Umbilical cord (tissue), 2 donors: Measurements from ENCODE around the gene BLVRB. TPM values are rescaled to one million over a fixed set of nuclear protein-coding genes. Genes with fewer than 3 reads are reported as not detected.

ENCODE experiments used
- DNase-seq: peaks from one replicate; pipeline ENCODE4 v3.0.0-alpha.2; 2015; ENCODE audit warnings: low spot score
- total RNA-seq: library from RNA; depleted of rRNA; stranded (reverse); fragments of >200 nt; gene quantifications from one replicate; pipeline ENCODE4 v1.2.3, GENCODE V29; 2014; ENCODE audit warnings: low replicate concordance; ENCODE audit not compliant: insufficient read depth

Gene BLVRB
- total RNA-seq, 1 donor from 2014 or later = 92.9 TPM

DNA sequence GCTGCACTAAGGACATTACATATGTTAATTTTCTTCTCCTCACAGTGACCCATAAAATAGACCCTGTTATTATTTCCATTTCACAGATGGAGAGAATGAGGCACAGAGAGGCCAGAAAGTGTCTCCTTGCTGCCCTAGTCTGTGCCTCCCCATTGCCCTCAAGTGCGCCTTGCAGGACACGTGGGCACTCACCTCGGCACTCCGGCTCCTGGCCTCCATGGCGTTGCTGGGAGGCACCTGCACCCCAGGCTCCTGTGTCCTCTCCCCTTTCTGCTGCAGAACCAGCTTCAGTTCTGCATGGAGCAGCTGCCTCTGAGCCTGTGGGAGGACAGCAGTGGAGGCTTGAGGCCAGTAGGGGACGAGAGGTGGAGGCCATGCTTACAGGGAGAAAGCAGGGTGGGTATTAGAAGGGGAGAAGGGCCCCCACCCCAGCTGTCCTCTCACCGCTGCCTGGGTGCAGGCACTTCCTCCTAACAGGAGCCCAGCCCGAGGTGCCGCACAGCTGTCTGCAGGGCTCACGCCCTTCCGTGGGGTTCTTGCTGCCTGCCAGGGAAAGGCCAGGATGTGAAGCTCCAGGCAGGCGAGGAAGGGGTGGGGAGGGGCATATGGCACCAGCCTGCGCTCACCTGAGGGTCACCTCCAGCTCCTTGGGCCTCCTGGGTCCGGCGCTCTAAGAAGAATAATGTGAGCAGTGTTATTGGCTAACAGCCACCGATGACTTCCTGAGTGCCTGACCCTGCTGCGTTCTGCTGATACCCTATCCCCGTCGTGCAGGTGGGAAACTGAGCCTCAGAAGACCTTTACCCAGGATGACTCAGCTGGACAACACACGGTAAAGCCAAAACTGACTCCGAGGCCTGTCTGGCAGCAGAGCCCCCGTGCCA, 57.6 kb downstream of the BLVRB start:
- no peak for DNase-seq

- peak; percentile 88 for DNase-seq
Observed at GRCh38 chr19:40403262-40403984, 62.1 kb downstream of the BLVRB start.

GRCh38 chr19:40400559-40400958, 65.0 kb downstream of the BLVRB start:
- no peak for DNase-seq

GRCh38 chr19:40398417-40399131, 67.0 kb downstream of the BLVRB start:
- DNase-seq = peak; percentile 43

Other genes starting within 250 kb of the BLVRB start
- not detected for gene TTC9B, start 247.4 kb downstream of the BLVRB start, total RNA-seq
- gene CCNP, start 239.1 kb downstream of the BLVRB start, total RNA-seq = not detected
- gene AKT2, start 180.4 kb downstream of the BLVRB start, total RNA-seq = 81.6 TPM
- gene C19orf47, start 117.3 kb downstream of the BLVRB start, total RNA-seq = 3.4 TPM
- gene PLD3, start 117.0 kb downstream of the BLVRB start, total RNA-seq = 280 TPM
- 0.72 TPM for gene HIPK4, start 75.6 kb downstream of the BLVRB start, total RNA-seq
- gene PRX, start 52.4 kb downstream of the BLVRB start, total RNA-seq = 2.6 TPM
- 17.1 TPM for gene SERTAD1, start 39.8 kb downstream of the BLVRB start, total RNA-seq
- 37.1 TPM for gene SERTAD3, start 21.4 kb downstream of the BLVRB start, total RNA-seq
- gene SPTBN4, start 1.3 kb upstream of the BLVRB start, total RNA-seq = 5.8 TPM
- 6.3 TPM for gene SHKBP1, start 111.1 kb upstream of the BLVRB start, total RNA-seq
- 92.7 TPM for gene LTBP4, start 135.6 kb upstream of the BLVRB start, total RNA-seq
- 27.2 TPM for gene NUMBL, start 224.9 kb upstream of the BLVRB start, total RNA-seq